HG03571 (cell line): ENCODE measurements around the gene LDLRAD4.

Experiments
- ATAC-seq: cut with Tn5 transposase; IDR thresholded peaks from one replicate; pipeline ENCODE4 v1.9.1; 2021; ENCODE audit not compliant: unreplicated experiment

The LDLRAD4 gene

DNA sequence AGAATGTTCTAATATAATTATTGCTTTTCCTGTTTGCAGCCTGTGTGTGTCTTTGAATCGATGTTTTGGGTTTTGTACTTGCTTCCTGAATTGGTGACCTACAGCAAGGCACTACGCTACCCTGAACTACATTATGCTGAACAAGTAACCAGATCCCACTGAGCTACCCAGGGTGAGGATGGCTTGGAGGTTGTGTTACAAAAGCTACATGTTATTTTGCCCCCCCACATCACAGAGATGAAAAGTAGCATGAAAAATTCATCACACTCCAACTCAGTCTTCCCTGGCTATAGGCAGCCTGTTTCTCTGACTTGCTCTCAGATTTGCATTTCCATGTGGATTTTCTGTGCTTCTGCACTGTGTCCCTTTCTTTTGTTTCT is 162.1 kb downstream of the LDLRAD4 start:
- no peak for ATAC-seq

DNA sequence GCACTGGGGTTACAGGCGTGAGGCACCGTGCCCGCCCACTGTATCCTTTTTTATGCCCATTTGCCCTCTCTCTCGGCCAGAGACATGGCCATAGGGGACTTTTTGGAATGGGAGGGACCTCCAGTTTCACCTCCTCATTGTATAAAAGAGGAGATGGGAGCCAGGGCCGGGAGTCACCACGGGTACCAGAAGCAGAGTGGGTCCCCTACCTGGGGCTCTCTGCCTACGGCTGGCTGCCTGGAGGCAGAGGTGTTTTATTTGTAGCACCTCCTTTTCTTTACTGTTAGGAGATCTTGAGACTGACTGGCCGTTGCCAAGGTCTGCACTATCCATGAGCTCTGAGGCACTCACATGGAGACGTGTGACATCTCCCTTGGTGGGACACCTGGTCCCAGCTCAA is 162.8 kb downstream of the LDLRAD4 start:
- ATAC-seq: no peak

DNA sequence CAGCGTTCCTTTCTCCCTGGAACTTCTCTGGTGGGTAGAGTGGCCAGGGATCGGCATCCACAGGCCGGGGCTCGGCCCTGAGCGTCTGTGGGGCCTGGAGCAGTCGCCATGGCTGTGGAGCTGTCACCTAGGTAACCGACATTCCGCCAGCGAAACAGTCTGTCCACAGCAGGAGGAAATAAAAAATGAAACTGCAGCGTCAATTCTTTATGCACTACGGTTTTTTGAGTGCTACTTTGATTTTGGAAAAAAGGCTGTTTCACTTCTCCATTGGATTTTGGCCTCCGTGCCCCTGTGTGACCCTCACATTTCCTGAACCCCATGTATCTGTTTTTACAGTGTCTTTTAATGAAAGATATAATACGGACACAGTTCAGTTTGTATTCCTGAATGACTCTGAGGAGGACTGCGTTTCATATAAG is 163.4 kb downstream of the LDLRAD4 start:
- ATAC-seq: no peak

DNA sequence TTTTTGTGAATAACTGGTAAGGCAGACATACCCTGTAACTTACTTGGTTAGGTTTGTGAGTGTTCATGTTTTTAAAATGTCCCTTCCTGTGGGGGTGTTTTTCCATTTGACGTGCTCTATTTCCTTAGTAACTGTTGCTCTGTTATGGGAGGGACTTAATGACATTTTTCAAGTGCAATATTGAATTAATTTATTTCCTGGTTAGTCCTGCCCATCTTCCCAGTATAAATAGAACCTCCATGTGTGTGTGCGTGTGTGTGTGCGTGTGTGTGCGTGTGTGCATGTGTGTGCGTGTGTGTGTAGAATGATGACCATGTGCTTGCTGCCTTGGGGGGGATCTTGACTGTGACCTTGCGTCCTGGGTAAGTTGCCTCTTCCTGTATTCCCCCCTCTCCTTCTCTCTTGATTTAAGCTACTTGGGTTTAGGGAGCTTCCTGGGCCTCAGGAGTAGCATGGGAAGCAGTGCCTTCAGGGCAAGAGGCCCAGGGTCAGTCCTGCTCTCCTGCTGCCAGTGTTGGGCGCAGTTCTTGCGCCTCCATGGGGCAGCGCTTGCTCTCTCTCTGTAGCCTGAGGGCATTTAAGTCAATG is 163.9 kb downstream of the LDLRAD4 start:
- no peak for ATAC-seq

DNA sequence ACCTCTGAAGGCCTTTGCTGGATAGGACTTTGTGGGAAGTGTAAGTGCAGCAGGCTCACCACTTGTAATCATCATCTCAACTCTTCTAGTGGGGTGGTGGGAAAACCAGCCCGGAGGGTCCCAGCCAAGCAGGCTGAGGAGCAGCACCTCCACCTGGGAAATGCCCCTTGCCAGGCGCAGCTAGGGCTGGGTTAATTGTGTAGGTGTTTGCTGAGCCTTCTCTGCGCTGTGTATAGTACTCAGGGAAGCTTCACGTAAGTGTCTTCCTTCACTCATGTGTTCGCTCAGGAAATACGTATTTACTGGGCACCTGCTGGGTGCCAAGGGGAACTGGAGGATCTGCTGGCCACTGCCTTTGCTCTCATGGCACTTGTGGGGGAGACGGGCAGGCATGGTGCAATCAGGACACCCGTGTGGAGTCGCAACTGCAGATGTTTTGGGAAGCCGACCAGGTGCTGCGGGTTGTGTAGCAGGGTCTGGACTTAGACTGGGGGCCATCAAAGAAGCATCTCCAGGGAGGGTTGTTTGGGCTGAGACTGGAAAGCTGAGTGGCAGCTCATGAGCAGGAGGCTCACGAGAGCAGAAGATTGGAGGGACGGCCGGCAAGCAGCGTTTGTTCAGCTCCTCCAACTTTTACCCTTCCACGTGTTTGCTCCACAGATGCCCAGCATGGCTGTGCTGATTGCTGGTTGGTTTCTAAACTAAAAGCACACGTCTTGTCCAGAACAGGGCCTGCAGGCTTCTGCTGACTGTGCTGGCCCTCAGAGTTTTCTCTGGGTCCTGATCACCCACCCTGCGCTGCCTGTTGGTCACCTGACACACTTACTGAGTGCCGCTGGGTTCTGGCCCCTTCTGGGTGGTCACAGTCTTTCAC is 164.6 kb downstream of the LDLRAD4 start:
- ATAC-seq: no peak

DNA sequence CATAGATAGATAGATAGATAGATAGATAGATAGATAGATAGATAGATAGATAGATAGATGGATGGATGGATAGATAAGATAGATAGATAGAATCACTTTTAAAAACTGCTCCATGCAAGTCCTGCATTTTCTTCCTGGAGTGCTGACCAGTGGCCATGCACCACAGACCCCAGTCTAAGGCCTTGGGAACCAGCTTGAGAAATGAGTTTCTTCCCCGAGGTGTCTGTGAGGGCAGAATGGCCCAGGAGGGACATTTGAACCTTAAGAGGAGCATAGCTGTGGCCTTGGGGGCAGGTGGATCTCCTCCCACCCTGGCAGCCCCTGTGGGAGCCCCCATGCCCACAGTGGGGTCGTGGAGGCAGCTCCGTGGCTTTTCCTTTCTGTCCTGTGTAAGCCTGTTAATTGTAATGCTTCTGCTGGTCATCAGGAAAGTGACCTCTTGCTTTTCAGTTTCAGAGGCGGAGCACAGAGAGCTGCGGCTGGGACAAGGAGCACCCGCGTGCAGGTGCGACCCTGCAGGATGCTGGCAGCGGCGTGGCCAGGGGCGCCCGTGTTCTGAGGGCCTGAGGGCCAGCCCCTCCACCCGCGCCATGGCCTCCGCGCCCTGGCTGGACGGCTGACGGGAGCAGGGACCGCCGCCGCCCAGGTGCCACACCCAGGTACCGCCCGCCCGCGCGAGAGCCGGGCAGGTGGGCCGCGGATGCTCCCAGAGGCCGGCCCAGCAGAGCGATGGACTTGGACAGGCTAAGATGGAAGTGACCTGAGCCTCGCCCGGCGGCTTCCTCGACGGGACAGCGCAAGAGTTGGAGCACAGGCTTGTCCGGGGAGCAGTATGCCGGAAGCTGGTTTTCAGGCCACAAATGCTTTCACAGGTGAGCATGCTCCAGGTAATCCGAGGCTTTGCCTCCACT is 168.6 kb downstream of the LDLRAD4 start:
- no peak for ATAC-seq

DNA sequence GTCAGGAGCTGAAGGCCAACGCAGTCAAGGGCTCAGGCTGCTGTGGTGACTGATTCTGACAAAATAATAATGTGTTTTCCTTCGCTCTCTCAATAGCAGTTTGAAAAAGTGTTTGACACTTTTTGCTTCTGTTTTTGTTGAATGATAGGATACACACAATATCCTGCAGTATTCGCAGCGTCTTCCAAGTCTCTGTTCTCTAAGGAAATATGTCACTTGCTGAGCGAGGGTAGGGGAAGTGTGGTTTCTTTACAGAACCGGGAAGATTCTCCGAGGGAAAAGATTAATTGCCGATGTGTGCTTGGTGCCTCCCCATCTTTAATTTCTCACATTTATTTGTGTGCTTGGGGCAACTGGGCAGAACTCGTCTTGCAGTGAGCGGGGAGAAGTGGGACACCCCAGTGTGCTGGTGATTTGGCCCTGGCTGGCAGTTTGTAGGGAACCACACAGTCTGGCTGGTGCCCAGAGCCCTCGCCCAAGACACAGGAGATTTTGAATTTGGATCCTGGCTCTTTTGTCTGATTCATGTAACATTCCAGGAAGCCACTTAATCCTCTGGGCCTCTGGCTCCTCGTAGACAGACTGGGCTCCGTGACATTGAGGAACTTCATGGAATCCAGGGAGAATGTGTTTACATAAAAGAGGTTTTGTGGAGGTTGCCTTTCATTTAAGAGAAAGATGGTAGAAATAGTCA is 169.4 kb downstream of the LDLRAD4 start:
- no peak for ATAC-seq

DNA sequence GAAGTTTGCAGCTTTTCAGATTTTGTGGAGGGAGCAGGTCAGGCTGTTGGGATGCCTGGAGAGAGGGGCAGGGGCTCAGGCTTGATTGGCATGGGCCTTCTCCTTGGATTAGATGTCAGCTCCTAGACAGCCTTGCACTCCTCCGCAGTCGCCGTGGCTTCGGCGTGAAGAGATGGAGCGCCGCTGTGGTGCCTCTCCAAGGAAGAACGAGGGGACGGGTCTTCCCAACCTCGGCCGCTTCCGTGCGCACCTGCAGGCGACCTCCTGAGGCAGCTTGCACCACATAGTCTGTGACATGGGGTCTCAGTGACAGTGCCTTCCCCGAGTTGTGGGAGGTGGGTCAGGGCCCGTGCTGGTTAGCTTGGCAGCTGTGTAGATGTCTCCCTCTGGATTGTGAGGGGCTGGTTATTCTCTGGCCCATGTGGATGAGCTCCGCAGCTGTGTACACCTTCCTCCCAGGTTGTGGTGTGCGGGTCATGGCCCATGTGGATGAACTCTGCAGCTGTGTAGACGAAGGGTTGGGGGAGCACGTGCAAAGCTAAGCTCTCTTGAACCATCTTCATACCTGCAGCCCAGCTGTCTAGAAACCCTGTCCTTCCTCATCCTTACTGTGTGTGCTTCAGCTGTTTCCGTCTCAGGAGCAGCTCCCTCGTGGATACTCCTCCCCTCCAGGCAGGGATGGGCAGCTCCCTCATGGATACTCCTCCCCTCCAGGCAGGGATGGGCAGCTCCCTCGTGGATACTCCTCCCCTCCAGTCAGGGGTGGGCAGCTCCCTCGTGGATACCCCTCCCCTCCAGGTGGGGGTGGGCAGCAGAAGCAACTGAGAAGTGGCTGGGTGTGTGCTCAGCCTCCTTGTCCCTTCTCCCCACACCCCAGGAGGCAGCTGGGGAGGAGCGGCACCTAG is 170.3 kb downstream of the LDLRAD4 start:
- ATAC-seq: no peak

DNA sequence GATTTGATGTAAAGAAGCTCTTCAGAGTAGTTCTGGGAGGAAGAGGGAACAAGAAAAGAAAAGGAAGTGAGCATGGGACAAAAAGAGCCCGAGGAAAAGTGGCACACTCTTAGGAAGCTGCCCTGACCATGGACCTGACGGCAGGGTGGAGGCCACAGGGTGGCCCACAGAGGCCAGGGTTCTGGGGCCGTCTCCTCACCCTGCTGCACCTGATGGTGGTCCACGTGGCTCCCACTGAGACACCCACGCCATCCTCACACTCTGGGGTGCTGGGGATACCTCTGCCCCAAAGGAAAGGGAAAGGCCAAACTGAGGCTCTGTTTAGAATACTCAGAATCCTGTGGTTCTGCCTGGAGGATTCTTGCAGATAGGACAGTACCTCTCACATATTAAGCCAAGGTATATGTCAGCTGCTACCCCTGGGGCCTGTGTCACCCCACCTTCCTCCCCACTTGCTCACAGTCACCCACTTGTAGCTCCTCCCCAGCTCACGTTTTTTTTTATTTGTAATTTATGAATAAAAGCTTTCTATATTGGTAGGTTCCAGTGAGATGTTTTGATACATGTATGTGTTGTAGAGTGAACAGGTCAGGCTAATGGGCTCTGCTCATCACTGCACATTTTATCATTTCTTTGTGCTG is 171.1 kb downstream of the LDLRAD4 start:
- ATAC-seq: no peak

DNA sequence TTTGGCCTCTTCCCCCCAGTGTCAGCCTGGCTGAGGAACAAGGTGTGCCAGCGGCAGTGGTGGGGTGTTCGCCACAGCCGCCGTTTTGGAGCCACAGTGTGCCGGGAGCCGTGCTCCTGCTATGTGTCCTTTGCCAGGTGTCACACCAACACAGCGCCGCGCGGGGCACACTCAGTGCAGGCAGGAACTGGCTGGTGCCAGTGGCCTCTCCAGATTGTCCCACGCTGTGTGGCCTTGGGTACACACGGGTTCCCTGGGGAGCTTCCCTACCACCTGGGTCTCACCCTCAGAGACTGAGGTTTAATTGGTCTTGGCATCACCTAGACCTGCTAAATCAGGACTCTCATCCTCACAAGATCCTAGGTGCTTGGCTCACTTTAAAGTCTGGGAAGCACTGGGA is 171.6 kb downstream of the LDLRAD4 start:
- no peak for ATAC-seq

DNA sequence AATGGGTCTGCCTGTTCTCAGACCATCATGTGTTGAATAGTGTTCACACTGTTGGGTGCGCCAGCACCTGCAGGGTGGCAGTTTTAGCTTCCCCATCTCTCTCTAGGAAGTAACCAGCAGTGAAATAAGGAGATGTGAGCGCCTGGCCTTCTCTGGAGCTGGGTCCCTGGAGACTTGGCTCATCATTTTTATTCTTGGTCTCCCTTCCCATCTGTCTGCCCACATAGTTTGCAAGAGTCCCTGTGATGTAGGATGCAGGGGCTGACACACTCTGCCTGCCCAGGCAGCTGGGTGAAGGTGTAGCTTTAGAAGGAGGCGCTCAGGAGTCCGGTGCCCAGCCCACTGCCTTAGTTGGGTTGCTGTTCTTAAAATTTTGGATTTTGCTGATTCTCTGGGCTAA is 172.2 kb downstream of the LDLRAD4 start:
- ATAC-seq: no peak

DNA sequence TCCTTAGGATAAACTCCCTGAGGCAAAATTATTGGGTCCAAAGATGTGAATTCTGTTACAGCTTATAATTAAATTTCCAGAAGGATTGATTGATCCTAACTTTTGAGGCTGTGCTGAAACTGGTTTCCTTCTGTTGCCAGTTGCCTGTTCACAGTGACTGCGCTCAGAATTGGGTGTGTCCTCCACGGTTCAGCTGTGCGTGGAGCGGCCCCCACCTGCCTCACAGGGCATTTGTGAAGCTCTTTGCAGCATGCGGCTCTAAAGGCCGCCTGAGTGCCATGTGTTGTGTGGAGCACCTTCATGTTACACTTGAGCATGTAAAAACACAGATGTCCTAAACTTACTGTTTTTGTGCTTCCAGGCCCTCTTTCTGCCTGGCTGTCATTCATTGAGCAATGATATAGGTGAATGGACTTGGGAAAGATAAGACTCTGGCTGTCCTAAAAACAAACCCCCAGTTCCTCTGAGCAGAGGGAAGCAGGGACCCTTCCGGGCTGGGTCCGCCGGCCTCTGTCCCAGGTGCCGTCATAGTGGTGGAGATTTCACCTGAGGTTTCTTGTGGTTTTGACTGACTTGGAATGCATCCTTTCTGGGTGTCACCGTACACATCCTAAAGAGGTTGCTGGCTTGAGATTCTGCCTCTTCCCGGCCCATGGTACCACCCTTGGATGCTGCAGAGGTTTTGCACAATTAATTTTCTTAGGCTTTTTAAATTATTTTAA is 173.6 kb downstream of the LDLRAD4 start:
- ATAC-seq: no peak

DNA sequence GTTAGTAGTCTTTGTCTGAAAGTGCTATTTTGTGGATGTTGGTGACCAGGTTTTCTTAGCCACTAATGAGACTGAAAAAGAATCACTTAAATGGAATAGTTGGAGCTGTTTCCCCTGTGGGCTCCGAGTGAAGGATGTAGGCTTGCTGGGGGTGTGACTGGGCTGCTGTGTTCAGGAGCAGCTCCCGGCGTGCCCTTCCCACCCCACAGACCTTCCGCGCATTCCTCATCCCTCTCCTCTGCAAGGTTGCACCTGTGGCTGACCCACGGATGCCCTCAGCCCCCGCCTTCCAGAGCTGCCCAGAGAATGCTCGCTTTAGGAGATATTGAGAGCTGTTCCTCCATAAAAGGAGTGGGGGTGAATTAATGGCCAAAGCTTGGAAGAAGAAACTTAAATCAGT is 174.3 kb downstream of the LDLRAD4 start:
- no peak for ATAC-seq

DNA sequence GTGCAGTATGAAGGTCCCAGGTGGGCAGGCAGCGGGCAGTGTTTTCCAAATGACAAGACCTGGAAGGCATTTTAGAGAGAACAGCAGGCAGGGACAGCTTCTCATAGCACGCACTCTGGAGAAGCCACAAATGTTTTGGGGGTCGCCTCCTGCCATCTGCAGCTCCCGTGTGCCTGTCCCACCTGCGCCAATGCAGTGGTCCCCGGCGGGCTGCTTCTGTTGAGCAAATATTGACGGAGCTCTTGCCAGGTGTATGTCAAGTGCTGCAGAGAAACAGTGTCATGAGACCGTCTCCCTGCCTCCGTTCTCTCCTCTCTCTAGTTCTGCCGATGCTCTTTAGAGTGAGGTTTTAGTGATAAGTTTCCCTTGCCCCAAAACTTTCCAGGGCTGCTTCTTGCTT is 174.8 kb downstream of the LDLRAD4 start:
- ATAC-seq: no peak

DNA sequence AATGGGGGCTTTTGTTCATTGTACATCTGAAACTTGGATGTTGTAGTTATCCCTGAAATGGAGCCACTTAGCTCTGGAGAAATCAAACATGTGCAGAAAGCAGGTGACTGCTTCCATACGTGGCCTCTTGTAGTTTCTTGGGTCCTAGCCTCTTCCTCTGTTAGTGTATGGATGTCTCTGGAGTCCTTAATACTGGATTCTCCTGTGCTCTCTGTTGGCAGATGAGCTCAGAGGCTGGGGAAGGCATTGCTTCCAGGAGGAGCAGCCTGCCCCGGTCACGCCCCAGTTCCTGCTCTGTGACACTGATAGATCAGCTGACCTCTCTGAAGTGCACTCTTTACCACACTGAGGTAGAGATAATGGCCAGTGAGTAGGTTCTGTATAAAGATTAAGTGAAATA is 176.2 kb downstream of the LDLRAD4 start:
- no peak for ATAC-seq

DNA sequence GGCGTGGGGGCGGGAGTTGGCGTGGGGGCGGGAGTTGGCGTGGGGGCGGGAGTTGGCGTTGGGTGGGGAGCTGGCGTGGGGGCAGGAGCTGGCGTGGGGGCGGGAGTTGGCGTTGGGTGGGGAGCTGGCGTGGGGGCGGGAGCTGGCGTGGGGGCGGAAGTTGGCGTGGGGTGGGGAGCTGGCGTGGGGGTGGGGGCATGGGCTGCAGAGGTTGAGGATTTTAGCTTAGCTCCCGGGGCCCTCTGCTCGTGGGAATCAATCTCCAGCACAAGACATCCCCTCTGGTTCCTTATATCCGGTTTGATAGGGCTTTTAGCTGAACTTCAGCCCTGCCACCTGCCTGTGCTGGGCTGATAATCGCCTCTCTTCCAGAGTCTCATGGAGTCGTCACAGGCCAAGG is 177.0 kb downstream of the LDLRAD4 start:
- no peak for ATAC-seq

DNA sequence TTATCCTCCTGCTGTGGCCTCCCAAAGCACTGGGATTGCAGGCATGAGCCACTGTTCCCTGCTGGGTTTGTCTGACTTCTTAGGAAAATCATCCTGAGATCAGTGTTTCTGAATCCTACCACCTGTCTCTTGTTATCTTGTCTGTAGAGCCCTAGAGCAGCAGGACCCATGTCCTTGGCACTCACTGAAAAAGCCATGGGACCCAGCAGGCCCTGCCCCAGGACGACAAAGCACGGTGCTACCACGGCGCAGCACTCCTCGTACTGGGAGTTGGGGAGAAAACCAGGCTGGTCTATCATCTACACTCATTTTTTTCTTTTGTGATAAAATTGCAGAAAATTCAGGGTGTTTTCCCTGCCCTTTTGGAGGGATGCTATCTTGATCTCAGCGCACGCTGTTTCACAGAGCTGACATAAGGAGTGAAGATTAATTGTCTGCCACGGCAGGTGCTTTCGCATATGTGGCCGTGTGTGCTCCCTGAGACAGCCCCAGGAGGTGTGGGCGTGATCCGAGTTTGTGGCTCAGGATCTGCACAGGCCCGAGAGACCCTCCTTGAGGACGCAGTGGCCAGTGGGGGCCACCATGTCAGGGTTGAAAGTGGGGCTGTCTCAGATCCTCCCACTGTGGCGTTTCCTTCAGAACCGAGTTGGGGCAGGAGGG is 179.1 kb downstream of the LDLRAD4 start:
- no peak for ATAC-seq

DNA sequence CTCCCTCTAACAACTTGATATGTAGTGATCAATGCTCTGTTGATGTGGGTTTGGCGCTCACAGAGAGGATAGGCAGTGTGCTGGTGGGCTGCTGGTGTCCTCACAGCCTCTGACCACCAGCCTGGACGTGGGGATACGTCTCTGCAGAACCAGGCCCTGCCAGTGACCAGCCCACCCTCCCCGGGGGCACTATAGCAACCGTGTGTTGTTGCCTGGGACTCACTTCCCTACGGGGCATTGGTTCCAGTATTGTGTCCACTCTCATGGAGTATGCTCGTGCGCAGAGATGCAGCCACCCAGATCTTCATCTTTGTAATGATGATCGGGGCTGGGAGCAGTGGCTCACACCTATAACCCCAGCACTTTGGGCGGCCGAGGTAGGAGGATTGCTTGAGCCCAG is 180.1 kb downstream of the LDLRAD4 start:
- no peak for ATAC-seq
